Ovary (tissue), 9 donors: ENCODE results near the gene OR2A7. TPM values are rescaled to one million over a fixed set of nuclear protein-coding genes. Genes with fewer than 3 reads are reported as not detected.
"Not testable (repeated sequence)": the region's sequence is repeated elsewhere in the genome, so short reads cannot be mapped to it uniquely, and the experiment has no call there.

Experiments used
- DNase-seq, 5 donors: peaks; one replicate each; pipeline ENCODE4 v3.0.0-alpha.2; 2019 to 2020
- H3K27ac ChIP-seq, 2 donors: fragments of 200-600 bp; one replicate each; pipeline versions ENCODE4 v1.5.1 to v1.8.0; 2019 to 2022
- H3K27me3 ChIP-seq: fragments of 200-600 bp; one replicate; pipeline ENCODE4 v1.8.0; 2022
- H3K36me3 ChIP-seq: fragments of 200-600 bp; sonication (generic); one replicate; pipeline ENCODE4 v1.5.1; 2019
- H3K4me1 ChIP-seq: one replicate; pipeline ENCODE4 v1.8.1; 2013; ENCODE audit warnings: mild to moderate bottlenecking, moderate library complexity; ENCODE audit not compliant: insufficient read depth
- H3K4me3 ChIP-seq: fragments of 200-600 bp; sonication (generic); one replicate; pipeline ENCODE4 v1.5.1; 2017
- H3K9me3 ChIP-seq, 2 donors: fragments of 200-600 bp in 1 of 2; sonication (generic) in 1 of 2; one replicate each; pipeline versions ENCODE4 v1.5.1 to v1.8.1; 2013 to 2019; ENCODE audit warnings: mild to moderate bottlenecking in 1 of 2, moderate library complexity in 1 of 2
- WGBS, 3 donors: extraction: QIAGEN DNeasy Blood & Tissue Kit in 1 of 3; methylation state at CpG; one replicate each; pipeline versions ENCODE4 v1.1.5 to v1.1.7; 2013 to 2017; 5-methylcytosine and 5-hydroxymethylcytosine counted together
- intact Hi-C, 4 donors: fragments of 100-400 bp; cut with DNase I; formaldehyde crosslinking; loops; one replicate each; pipeline versions ENCODE4 v1.11.0 to v1.15.1; 2022 to 2023
- polyA plus RNA-seq, 2 donors: library from polyadenylated mRNA; stranded (reverse); fragments of 200-250 nt in 1 of 2; fragments of 350-450 nt in 1 of 2; fragmentation: Illumina TruSeq in 1 of 2; extraction: RNeasy Lipid Tissue Mini Kit (QIAGEN cat#74804) in 1 of 2; gene quantifications; one replicate each; pipeline ENCODE4 v1.2.3, GENCODE V29; 2013 to 2014
- total RNA-seq, 7 donors: library from RNA; depleted of rRNA in 2 of 7; stranded (reverse); fragments of >200 nt in 2 of 7; fragmentation: NEBNext Ultra II Directional in 3 of 7; extraction: Animal tissue kit (Norgen Biotek cat#: 25700) in 3 of 7; gene quantifications; one replicate each; pipeline versions ENCODE4 v1.1.0 to v1.2.4, GENCODE V29; 2016 to 2023
- donor health status: DM: no; HTN: no; CAD: no; lungs with moderate emphysema.
- donor health status: DM: no; HTN: no; CAD: no.
- donor health status: Bipolar disorder and iron deficiency.
- donor health status: DM: yes; HTN: yes; CAD: no.
- donor health status: DM: no; HTN: no; CAD: no.
- donor health status: DM: yes; HTN: yes; CAD: no.

The OR2A7 gene
- total and polyA plus RNA-seq, 9 donors, result 0.92 to 22.6 (median 3.4) TPM

GRCh38 chr7:144228810-144229209 lies 35.8 kb downstream of the OR2A7 start:
- H3K4me1 ChIP-seq, result not testable (repeated sequence)

DNA sequence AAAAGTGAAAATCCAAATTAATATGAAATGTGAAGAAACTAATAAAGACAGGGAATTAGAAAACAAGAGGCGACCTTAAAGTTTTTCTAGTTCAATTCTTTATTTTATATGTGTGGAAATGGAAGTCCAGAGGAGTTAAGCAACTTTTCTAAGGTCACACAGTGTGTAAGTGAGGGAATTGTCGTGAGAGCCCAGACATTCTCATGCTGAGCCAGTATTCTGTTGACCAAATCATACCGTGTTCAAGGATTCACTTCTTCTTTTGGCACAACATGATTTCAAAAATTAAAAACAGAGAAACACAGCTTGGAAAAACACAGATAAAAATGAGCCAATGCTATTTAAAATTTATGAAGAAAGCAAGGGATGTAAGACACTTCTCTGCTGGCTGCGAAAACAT lies 37.7 kb downstream of the OR2A7 start:
- H3K9me3 ChIP-seq, H3K4me3 ChIP-seq, intact Hi-C loops, H3K36me3 ChIP-seq, H3K27me3 ChIP-seq, H3K27ac ChIP-seq, H3K4me1 ChIP-seq: not testable (repeated sequence)
- peak in 1 of 5 donors; percentile 11 for DNase-seq
- 31 to 40% (median 34%) methylated on average over 3 of the region's 4 CpGs for WGBS, 3 donors

More at GRCh38 chr7:144228810-144229209, 35.8 kb downstream of the OR2A7 start:
- 89 to 100% (median 90%) methylated on average over 1 of the region's 3 CpGs for WGBS, 3 donors
- H3K36me3 ChIP-seq, H3K27ac ChIP-seq, H3K27me3 ChIP-seq, intact Hi-C loops, H3K9me3 ChIP-seq, H3K4me3 ChIP-seq: not testable (repeated sequence)
- DNase-seq, result peak in 1 of 5 donors; percentile 39

DNA sequence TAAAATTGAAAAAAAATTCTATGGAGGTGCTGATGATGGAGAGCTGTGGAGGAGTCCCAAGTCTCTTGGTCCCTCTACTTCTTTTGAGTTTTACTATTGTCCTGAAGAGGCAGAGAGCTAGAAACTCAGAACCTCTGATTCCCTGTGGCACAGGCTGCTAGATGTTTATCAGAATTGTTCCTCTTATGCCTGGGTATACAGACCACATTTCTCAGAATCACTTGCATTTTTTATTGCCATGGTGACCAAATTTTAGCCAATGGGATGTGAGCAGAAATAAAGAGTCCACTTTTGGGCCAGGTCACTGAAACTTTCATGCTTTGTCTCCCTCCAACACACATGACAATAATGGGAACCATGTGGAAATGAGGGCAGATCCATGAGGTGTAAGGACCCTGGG lies 40.9 kb downstream of the OR2A7 start:
- H3K9me3 ChIP-seq, H3K36me3 ChIP-seq, H3K27me3 ChIP-seq, H3K4me1 ChIP-seq, H3K27ac ChIP-seq, intact Hi-C loops, DNase-seq, H3K4me3 ChIP-seq: not testable (repeated sequence)

- DNase-seq, H3K27ac ChIP-seq, H3K4me1 ChIP-seq, H3K9me3 ChIP-seq, H3K36me3 ChIP-seq, H3K4me3 ChIP-seq, H3K27me3 ChIP-seq, intact Hi-C loops: not testable (repeated sequence)
Measured at GRCh38 chr7:144220531-144220930, 44.1 kb downstream of the OR2A7 start.

- H3K36me3 ChIP-seq, H3K9me3 ChIP-seq, H3K4me3 ChIP-seq, H3K4me1 ChIP-seq, H3K27ac ChIP-seq, DNase-seq, intact Hi-C loops, H3K27me3 ChIP-seq: not testable (repeated sequence)
- WGBS, 3 donors, result no CpG with 5 or more reads among the region's 4 CpGs
Measured at GRCh38 chr7:144219149-144219548, 45.4 kb downstream of the OR2A7 start.

DNA sequence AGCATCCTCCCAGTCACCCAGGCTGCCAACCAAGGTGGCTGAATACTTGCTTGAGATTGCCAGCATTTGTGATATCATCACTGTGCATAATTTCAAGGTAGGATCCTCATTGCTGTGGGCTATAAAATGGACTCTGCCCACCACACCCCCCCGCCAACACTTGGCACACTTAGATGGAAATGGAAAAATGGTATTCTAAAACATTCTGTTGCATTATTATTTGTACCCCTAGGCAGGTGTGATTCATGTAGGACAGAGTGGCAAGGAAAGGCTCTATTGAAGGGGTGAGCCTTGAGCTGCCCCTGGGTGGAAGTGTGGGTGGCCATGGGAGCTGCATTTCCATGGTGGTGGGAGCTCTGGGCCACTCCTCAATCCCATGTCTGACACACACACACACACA lies 46.0 kb downstream of the OR2A7 start:
- H3K27me3 ChIP-seq, H3K4me1 ChIP-seq, H3K4me3 ChIP-seq, H3K27ac ChIP-seq, H3K9me3 ChIP-seq, H3K36me3 ChIP-seq, DNase-seq, intact Hi-C loops: not testable (repeated sequence)
- 97 to 100% (median 100%) methylated on average over 1 of the region's 1 CpG for WGBS, 3 donors

DNA sequence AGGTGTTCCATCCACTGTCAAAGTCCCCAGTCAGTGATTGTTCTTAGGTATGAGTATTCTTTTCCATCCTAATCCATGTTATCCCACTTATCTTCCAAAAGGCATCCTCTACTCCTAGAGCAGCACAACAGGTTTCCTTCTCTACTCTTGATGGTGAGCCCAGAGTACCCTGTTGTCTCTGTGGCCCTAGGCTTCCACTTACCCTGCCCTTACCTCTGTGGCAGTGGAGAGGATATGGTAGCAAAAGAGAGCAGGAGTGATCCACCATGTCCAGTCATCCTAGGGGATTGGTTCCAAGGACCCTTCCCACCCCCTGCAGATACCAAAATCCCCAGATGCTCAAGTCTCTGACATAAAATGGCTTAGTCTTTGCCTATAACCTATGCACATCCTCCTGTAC lies 47.4 kb downstream of the OR2A7 start:
- H3K27ac ChIP-seq, H3K4me3 ChIP-seq, H3K36me3 ChIP-seq, H3K27me3 ChIP-seq, H3K9me3 ChIP-seq, intact Hi-C loops, H3K4me1 ChIP-seq, DNase-seq: not testable (repeated sequence)

Other genes starting within 250 kb of the OR2A7 start
- gene OR2A5, start 215.8 kb downstream of the OR2A7 start, total RNA-seq, result not detected
- gene OR2A5, start 215.8 kb downstream of the OR2A7 start, polyA plus RNA-seq, result not detected
- not detected for gene OR2A25, start 195.0 kb downstream of the OR2A7 start, total RNA-seq
- not detected for gene OR2A25, start 195.0 kb downstream of the OR2A7 start, polyA plus RNA-seq
- gene OR2A12, start 178.5 kb downstream of the OR2A7 start, total RNA-seq, result not detected
- gene OR2A12, start 178.5 kb downstream of the OR2A7 start, polyA plus RNA-seq, result not detected
- not detected for gene OR2A2, start 155.2 kb downstream of the OR2A7 start, total RNA-seq
- not detected for gene OR2A2, start 155.2 kb downstream of the OR2A7 start, polyA plus RNA-seq
- not detected for gene OR2A14, start 141.6 kb downstream of the OR2A7 start, total RNA-seq
- gene OR2A14, start 141.6 kb downstream of the OR2A7 start, polyA plus RNA-seq, result not detected
- 10 to 100 TPM in 1 of 7 donors, 1 to 10 TPM in 5, under 1 TPM in 1; 0.92 to 11.1 (median 1.5) TPM for gene CTAGE4, start 81.3 kb downstream of the OR2A7 start, total RNA-seq
- 1 to 10 TPM; 1.2 to 1.7 TPM for gene CTAGE4, start 81.3 kb downstream of the OR2A7 start, polyA plus RNA-seq
- 1 to 10 TPM; 3.8 to 6.5 (median 4.1) TPM for gene ARHGEF35, start 69.0 kb downstream of the OR2A7 start, total RNA-seq
- 10 to 100 TPM in 1 of 2 donors, 1 to 10 TPM in 1; 2.9 to 14.8 TPM for gene ARHGEF35, start 69.0 kb downstream of the OR2A7 start, polyA plus RNA-seq
- under 1 TPM in 6 of 7 donors, not detected in 1; 0.10 to 0.50 (median 0.22) TPM for gene OR2A42, start 25.2 kb downstream of the OR2A7 start, total RNA-seq
- under 1 TPM; 0.17 to 0.65 TPM for gene OR2A42, start 25.2 kb downstream of the OR2A7 start, polyA plus RNA-seq
- gene CTAGE8, start 4.5 kb upstream of the OR2A7 start, total RNA-seq, result 1 to 10 TPM in 2 of 7 donors, under 1 TPM in 5; 0.40 to 1.5 (median 0.87) TPM
- gene CTAGE8, start 4.5 kb upstream of the OR2A7 start, polyA plus RNA-seq, result 1 to 10 TPM in 1 of 2 donors, not detected in 1; 2.0 TPM
- gene OR2A1, start 47.6 kb upstream of the OR2A7 start, total RNA-seq, result 1 to 10 TPM in 1 of 7 donors, under 1 TPM in 6; 0.24 to 1.1 (median 0.40) TPM
- under 1 TPM; 0.16 to 0.27 TPM for gene OR2A1, start 47.6 kb upstream of the OR2A7 start, polyA plus RNA-seq
- gene ARHGEF5, start 90.6 kb upstream of the OR2A7 start, total RNA-seq, result 10 to 100 TPM in 6 of 7 donors, 1 to 10 TPM in 1; 5.4 to 36.5 (median 11.2) TPM
- 1 to 10 TPM; 4.0 to 9.6 TPM for gene ARHGEF5, start 90.6 kb upstream of the OR2A7 start, polyA plus RNA-seq
- not detected for gene NOBOX, start 138.9 kb upstream of the OR2A7 start, total RNA-seq
- under 1 TPM in 1 of 2 donors, not detected in 1; 0.36 TPM for gene NOBOX, start 138.9 kb upstream of the OR2A7 start, polyA plus RNA-seq